NCI-H345 treated with DMSO at 0.1 percent for 48 hours (cell line): ENCODE measurements around the gene KIF6.

Experiments used
- DNase-seq: peaks from one replicate; lab custom pipeline; 2025; ENCODE audit not compliant: unreplicated experiment; lab: John Stamatoyannopoulos, UW

Gene KIF6

DNA sequence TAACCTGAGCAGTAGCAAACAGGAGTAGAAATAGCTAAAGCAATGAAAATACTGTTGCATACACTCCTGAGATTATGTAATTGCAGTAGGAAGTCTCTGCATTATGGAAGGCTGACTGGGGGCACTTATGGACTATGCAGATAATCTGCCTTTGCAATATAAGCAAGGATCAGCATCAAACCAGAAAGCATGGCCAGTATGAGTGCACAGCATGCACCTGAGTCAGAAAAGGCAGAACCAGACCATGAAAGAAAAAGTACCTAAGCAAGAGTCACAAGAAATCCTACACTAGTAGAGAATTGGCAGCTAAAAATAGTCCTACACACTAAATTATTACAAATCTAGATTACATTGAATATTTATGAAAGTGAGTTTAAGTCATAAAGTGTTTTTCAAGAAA lies 164.3 kb downstream of the KIF6 start:
- no peak for DNase-seq

DNA sequence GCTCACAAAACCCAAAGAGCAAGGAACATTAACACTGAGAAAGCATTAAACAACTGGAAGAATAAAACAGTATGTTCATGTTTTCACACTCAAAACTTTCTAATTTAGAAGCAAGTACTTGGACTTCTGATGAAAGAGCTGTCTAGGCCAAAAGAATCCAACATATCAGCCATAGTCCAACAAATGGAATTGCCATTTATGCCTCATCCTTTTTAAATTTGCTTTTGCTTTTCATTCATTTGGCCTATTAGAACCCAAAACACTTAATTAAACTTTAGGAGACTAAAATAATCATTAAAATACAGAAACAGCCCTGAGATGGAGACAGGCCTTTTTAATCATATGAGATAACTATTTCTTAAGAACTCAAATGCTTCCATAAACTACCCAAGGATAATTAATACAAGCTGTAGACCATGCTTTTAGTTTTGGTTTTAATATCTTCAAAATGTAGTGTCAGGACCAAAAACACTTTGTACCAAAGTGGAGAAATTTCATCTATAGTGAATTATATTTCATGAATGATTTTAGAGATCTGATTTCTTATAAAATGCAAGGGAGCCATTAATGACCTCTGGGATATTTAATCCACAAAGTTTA lies 166.5 kb downstream of the KIF6 start:
- DNase-seq = no peak

DNA sequence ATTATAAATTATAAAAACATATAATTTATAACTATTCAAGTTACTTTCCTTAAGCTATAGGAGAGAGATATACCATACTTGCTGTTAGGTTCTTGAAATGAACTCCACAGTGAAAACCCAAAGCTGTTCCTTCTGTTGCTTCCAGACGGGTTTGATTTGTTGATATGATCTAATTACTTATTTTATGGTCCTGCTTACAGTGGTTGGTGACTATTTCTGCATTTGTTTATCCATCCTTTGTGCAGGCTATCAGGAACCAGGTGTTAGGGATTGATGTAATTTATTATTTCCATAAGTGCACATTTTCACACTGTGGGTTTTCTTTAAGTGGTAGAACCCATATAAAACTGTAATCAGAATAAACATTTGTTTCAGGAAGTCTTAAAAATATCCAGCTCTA lies 167.1 kb downstream of the KIF6 start:
- no peak for DNase-seq

DNA sequence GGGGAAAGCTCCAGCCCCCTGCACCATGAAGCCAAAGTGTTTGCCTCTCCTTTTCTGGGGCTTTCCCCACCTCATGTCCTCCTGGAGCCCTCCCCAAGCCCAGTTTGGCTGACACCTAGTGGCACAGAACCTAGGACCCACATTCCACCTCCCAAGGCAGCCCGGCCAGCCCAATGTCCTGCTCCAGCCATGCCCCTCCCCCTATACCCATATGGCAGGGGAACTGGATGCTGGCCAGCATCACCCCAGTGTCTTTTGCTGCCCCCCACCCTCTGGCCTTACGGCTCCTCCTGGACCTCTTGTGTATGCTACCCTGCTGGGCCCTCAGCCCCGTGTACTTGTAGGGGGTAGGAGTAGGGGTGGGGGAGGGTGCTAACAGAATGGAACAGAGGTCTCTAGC lies 170.1 kb downstream of the KIF6 start:
- no peak for DNase-seq

DNA sequence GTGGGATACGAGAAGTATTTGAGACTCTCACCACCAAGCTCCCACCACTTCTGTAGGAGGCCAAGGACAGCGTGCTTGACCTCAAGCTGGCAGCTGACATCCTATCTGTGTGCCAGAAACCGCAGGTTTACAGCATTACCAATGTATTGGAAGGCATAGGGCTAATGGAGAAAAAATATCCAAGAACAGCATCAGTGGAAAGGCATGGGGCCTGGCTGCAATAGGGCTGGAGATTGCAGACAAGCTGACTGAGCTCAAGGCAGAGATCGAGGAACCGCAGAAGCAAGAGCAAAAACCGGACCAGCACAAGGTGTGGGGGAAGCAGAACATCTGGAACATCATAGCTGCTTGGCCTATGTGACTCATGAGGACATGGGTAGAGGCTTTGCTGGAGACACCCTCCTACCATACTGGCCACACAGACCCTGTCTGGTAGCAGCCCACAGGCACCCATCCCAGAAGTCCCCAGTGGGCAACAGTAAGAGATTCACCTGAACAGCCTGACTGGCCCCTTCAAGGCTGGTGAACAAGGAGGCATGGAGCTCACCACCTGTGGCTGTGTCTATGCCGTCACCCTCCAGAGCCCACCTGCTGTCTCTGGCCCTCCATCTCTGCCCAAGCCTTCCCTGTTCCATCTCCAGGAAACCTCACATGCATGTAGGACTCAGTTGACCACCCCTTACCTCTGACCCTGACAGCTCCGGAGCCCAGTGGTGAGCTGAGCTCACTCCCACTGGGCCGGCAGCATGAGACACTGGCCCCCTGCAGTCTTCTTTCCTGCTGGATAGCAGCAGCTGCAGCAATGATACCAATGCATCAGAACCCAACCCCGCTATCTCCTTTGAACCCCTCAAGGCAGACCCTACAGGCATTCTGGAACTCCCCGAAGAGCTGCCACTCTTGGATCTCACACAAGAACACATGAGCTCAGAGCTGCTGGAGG lies 171.1 kb downstream of the KIF6 start:
- no peak for DNase-seq

DNA sequence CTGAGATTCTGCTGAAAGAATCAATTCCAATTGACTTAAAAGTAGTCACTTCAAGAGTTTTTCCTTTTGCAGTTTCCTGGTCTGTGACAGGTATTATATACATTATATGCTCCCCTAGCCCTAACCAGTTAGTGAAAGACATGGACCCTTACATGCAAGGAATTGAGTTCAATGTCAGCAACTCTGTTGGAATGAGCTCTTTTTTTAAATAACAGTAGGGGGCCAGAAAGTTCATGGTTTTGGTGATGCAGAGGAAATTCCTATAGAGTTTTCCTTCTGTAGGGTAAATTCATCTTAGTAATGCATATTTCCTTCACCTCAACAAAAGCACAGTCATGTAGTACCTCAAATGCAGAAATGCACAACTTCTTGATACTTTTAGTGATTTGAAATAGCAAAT lies 172.2 kb downstream of the KIF6 start:
- DNase-seq = no peak

DNA sequence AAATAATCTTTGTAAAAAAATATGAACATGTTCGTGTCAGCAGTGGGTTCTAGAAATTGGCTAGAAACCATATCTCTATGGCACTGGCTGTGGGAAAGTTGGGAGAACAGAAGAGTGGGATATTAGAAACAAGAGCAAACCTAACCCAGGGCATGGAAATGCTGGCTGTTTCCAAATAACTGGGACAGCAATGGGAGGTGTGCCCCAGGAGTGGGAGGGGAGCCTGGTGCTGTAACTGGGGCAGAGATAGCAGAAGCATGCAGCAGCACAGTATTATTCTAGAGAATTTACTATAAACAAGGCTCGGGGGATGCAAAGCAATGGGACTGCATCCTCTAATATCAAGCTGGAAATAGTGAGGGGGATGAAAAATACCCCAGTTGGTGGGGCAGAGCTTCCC lies 175.0 kb downstream of the KIF6 start:
- no peak for DNase-seq

DNA sequence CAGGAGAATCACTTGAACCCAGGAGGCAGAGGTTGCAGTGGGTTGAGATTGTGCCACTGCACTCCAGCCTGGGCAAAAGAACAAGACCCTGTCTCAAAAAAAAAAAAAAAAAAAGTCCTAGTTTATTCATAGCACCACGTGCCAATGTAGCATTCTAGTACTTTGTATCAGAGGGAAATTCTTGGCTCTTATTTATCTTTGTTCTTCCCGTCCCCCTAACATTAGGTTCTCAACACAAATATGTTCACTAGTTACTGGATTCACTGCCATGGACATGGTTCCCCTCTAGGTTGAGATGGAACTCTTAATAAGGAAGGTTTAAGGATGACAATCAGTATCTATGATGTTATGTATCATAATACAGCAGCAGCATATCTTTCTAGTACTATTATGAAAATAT lies 178.5 kb downstream of the KIF6 start:
- DNase-seq = no peak

DNA sequence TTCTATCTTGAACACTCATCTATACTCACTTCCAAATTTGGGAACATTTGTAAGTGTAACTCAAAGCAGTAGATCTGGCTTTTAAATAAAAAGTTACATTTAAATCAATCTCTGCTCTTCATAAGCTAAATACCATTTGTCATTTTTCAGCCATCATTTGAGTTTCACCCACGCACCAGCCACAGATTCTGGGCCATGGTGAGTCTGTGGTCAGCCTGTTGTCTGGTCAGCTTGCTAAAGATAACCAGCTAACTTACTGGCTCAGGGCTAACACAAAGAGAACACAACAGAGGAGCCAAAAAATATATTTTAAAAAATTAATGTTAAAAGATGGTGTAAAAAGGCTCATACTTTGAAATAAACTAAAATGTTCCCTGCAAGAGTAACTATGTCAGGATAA lies 181.3 kb downstream of the KIF6 start:
- DNase-seq = no peak

DNA sequence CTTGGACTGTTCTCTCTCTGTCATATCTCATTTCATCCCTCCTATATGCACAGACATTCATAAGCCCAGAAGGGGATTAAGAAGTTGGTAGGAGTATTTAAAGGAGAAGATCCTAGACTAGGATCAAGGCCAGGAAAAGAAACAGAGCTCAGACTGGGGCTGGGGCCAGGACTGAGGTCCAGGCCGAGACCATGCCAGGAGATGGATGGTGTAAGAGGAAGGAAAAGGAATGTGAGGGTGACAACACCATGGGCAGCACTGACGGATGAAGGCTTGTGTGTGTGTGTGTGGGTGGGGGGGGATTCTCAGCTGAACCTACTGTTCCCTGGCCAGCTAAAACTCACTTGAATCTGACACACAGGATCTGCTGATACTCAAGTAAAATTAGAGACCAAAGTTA lies 182.1 kb downstream of the KIF6 start:
- no peak for DNase-seq

DNA sequence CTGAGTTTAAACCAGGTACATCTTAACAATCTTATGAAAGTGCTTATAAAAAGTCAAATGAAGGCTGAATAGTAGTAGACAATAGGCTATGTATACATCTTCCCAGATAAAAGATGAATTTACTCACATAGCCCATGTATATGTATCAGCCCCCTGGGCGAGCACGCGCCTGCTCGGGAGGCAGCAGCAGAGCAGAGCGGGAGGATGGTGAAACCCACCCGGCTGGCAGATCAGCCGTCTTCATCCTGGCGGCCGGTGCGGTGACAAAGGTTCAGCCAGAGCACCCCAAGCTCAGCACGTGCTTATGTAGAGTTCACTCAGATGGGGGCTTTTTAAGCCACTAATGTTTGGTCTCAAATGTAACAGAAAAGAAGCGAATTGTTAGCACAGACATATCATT lies 184.8 kb downstream of the KIF6 start:
- DNase-seq = no peak

DNA sequence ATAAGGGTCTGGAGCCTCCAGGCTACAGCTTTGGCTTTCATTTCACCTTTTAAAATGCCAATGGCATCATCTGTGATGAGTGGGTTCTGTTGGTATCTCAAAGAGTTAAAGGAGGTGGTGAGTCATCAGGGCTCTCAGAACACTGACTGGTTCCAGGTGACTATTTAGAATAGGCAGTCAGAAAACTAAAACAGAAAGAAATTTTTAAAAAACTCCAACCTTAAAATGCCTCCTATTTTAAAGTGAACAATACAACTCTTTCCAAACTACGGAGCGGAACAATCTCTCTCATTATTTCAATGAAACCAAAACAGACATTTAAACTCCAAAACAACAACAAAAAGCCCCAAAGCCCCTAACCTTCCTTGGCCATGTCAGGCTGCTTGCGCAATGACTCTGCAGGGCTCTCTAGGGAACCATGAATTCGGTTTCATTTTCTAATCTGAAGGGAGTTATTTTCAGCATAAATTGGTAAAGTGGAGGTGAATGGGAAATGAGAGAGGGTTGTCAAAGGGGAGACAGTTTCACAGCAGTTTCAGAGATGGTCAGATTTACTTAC lies 194.9 kb downstream of the KIF6 start:
- DNase-seq = no peak

DNA sequence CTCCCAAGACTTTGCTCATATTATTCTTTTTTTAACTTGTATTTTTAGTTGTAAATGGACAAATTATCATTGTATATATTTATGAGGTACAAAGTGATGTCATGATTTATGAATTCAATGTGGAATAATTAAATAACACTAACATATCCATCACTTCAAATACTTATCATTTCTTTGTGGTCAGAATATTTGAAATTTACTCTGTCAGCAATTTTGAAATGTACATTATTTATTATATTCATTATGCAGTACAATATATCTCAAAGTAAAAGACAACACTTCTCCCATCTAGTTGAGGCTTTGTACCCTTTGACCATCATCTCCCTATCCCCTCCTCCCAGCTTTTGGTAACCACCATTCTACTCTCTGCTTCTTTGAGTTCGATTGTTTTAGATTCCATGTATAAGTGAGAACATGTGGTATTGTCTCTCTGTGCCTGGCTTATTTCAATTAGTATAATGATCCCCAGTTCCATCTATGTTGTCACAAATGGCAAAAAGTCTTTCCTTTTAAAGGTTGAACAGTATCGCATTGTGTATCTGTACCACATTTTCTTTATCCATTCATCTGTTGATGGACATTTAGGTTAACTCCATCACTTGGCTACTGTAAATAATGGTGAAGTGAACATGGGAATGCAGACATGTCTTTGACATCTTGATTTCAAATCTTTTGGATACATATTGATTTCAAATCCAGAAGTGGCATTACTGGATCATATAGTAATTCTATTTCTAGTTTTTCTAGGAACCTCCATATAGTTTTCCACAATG lies 197.2 kb downstream of the KIF6 start:
- no peak for DNase-seq

DNA sequence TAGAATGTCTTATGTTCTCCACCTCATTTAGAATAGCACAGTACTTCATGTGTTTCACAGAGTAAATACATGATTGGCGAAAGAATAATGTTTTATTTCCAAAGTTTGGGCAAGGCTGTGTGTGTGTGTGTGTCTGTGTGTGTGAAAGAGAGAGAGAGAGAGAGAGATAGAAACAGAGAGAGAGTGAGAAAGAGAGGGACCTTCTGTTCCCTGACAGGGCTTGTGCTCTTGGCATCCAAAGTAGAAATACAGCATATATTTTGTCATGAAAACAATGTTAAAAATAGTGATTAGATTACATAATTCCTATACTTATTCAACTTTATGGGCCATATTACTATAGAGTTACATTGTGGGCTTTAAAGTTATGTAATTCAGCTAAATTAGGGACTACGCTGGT lies 201.2 kb downstream of the KIF6 start:
- no peak for DNase-seq

DNA sequence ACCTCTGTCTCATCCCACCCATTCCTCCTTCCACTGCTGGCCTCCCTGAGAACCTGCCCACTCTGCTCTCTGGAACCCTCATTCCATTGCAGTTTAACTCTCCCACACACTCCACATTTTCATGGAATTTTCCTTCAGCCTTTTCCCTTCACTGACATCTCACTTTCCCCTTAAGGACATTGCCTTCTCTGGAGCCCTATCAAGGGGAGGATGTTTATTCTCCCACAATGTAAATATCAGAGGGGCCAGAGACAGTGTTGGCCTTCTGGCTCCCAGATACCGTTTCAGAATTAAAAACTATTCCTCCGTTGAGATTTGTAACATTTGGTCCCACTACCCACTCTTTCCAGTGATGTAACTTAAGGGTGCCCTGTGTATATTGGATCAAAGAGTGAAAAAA lies 203.2 kb downstream of the KIF6 start:
- DNase-seq = no peak

DNA sequence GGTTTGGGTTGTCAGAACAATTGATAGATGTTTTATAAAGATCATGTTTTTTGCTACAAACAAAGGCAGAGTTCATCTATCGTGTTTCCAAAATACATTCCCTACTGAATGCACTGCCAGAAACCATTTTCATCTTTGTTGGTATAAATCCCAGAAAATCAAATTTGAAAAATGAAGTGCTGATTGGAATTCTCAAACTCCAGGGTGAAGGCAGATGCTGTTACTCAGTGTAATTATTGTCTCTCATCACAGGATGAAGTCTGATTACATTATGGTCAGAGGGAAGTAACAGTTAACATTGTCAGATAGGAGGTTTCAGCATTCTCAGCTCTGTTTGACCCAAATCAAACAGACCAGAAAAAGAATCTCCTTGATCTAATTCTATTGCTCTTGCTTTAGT lies 204.3 kb downstream of the KIF6 start:
- DNase-seq = no peak

DNA sequence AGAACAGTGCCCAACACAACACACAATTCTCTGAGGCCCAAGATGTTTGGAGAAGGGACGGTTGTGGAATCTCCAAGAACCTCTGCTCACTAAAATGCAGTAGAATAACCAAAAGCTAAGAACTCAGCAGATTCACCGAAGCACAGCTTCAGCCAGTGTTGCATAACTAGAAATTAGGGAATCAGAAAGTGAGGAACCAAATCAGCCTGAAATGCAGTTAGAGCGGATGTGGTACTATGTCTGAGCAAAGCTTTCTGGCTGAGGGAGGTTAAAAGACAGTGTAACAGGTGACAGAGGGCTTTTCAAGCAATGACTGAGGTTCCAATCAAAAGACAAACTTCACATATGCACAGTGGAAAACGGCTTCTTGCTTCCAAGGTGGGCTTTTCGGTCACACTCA lies 204.8 kb downstream of the KIF6 start:
- no peak for DNase-seq

DNA sequence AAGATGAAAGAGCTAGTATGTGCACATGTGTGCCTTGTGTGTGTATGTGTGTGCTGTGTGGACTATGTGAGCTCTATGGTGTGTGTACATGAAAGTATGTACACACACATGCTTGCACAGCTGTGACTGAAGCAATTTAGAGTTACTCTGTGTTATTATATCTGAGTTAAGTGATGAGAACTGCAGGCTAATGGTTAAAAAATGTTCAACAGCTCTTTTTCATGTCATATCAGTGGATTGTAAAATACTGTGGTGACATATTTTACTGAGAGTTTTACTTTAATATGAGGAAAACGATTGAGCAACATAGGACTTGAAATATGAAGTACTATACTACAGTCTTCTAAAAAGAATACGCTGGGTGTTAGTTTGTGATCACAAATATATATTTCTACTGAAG lies 207.0 kb downstream of the KIF6 start:
- no peak for DNase-seq

DNA sequence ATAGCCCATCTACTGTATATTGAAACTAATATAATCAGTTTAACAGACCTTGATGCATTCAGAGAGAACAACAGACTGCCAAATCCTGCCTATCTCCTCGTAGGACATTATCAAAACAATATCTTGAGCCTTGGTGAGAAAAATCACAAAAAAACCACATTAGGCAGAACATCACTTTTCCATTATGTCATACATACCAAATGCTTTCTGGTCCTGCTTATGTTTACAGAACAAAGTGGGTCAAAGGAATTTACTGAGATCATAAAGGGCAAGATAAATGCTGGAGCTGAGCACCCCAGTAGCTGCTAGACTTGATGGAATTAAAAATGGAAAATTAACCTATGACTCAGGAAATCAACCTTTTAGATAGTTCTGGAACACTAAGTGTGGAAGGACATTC lies 207.5 kb downstream of the KIF6 start:
- no peak for DNase-seq

DNA sequence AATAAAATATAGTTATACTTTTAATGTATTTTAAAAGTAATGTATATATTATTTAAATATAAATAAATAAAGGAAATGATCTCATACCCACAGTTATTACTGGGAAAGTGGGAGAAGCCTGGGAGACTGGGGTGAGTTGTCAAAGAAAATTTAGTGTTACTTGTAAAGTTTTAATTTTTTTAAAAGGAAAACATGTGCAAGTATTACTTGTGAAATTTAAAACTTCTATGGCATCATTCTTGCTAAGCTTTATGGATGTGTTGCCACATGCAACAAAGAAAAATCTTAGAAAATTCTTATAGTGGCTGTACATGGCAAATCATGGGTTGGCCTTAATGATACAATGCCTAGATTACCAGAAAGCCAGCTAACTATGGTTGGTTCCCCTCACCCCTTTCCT lies 208.7 kb downstream of the KIF6 start:
- DNase-seq = no peak

DNA sequence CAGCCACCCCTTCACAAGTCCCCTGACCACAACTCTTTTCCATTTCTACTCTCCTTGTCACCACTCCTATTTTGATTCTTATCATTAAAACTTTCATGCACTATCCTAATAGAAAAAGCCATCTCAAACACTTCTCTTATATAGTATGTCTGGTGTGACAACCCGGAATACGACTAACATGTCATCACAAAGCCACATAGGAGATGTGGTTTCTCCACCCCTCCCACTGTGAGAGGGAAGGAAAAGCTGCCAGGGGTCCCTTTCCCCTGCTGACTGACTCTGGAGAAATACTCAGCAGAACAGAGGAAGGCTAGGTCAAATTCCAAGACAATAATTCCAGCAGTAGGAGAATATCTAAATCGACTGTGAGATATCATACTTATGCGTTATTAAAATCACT lies 209.7 kb downstream of the KIF6 start:
- no peak for DNase-seq

DNA sequence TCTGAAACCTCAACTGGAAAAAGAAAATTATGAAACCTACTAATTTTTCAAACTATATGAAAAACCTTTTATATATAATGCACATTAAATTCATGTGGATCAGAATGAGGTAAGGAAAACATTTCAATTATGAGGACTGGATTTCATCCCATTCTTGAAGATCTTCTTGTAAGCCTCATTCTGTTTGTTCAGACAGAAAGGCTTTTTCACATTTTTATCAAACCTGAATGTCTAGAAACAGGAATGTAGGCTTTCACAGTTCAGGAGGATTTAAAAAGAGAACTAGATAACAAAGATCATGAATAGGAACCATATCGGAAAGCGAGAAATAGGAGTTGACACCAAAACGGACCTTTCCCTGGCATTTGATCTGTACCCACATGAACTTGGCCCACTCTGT lies 210.2 kb downstream of the KIF6 start:
- no peak for DNase-seq
